Measurements from ENCODE around the gene STK25.

DNA sequence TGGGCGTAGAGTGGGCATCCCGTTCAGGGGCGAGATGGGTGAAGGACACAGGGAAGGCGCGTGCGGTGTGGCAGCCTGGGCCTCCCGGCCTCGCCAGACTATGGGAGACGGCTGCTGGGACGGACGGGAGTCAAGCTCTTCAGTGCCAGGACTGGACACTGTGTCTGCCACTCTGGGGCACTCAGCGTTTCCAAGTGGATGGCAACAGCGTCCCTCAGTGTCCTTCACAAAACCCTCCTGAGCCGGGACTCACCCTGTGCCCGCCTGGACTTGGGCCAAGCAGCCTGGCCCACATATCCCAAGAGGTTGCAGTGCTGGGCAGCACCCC is 33.9 kb upstream of the STK25 start:
- TF ChIP-seq, protein P1, sequence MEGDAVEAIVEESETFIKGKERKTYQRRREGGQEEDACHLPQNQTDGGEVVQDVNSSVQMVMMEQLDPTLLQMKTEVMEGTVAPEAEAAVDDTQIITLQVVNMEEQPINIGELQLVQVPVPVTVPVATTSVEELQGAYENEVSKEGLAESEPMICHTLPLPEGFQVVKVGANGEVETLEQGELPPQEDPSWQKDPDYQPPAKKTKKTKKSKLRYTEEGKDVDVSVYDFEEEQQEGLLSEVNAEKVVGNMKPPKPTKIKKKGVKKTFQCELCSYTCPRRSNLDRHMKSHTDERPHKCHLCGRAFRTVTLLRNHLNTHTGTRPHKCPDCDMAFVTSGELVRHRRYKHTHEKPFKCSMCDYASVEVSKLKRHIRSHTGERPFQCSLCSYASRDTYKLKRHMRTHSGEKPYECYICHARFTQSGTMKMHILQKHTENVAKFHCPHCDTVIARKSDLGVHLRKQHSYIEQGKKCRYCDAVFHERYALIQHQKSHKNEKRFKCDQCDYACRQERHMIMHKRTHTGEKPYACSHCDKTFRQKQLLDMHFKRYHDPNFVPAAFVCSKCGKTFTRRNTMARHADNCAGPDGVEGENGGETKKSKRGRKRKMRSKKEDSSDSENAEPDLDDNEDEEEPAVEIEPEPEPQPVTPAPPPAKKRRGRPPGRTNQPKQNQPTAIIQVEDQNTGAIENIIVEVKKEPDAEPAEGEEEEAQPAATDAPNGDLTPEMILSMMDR (IDR thresholded peaks at IDR 0.05), result no peak
- TF ChIP-seq POLR2AphosphoS5 (IDR thresholded peaks at IDR 0.05; ENCODE audit: insufficient read depth in 1 of 2, low read depth in 1 of 2), result no peak
- TF ChIP-seq POLR2A (IDR thresholded peaks at IDR 0.05), result no peak

Measured in vagina (tissue), 2 donors.